ENCODE measurements around the gene PPP4C.

Gene PPP4C

DNA sequence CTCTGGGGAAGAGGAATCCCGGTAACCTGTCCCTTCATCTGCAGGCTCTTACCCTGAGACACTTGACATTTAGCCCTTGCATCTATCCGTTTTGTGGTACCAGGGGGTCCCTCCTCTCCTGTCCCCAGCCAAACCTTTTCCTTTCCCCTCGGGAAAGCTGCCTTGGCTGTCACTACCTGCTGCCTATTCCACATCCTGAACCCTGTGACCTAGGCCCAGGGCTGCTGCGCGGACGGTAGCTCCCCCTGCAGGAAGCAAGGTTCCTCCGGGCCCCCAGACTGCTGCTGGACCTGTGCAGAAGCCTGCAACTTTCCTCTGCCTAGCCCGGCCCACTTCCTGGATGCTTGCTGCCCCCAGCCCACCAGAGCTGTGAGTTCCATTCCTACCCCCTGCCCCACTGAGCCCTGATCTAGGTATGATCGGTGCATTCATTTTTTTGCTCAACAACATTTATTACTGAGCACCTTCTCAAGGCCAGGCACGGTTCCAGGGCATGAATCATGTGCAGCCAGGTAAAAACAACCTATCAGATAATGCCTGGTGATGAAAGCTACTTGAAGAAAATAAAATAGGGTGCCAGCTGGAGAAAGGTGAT lies 20.7 kb upstream of the PPP4C start:
- DNase-seq (ENCODE audit: low spot score): no peak

GRCh38 chr16:30060346-30060745 lies 15.4 kb upstream of the PPP4C start:
- DNase-seq (ENCODE audit: low spot score): no peak

GRCh38 chr16:30060836-30061554 lies 14.8 kb upstream of the PPP4C start:
- DNase-seq (ENCODE audit: low spot score): no peak

- DNase-seq (ENCODE audit: low spot score): no peak
Measured at GRCh38 chr16:30063278-30063892, 12.4 kb upstream of the PPP4C start.

DNA sequence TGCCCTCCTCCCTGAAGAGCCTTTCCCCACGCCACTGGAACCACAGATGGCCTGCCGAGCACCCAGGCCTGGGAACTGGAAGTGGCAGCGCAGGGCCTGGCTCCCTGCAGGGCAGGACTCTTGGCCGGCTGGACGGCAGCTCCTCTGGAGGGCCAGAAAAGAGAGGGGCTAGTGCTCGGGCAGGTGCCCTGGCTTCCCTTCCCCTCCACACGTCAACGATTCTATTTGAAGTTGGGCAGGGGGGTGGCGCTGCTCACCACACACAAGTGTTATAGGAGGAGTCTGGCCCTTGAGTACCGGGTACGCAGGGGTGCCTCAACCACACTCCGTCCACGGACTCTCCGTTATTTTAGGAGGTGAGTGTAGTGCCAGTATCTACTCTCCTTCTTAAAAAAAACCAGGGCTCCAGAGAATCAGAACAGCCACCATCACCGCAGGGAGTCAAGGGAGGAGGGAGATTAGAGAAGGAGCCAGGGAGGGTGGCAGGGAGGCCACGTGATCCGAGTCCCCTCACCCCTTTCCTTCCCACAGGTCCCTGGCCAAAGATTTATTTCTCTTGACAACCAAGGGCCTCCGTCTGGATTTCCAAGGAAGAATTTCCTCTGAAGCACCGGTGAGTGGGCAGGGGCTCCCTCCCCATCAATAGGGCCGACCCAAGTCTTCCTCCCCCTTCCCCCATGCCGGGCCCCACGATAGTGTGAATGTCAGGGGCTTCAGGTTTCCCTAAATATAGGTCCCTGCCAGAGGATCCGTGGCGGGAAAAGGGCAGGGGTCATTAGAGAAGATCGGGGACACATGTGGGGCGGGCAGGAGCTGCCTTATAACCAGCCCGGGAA lies 11.7 kb upstream of the PPP4C start:
- DNase-seq (ENCODE audit: low spot score): peak; percentile 29

DNA sequence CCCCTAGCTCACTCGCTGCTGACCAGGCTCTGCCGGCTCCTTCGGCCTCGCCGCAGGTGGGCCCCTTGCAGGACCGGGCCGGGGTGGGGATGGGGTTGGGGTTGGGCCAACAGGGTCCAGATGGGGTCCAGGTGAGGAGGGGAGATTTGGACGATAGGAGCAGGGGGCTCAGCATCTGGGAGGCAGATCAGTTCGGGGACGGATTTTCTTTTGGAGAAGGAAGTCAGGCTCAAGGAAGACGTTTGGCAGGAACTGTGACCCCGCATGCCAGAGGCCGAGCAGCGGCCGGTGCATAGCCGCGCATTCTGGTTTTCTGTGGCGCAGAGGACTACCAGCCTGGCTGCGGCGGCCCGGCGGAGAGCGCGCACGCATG lies 11.1 kb upstream of the PPP4C start:
- peak; percentile 24 for DNase-seq (ENCODE audit: low spot score)

DNA sequence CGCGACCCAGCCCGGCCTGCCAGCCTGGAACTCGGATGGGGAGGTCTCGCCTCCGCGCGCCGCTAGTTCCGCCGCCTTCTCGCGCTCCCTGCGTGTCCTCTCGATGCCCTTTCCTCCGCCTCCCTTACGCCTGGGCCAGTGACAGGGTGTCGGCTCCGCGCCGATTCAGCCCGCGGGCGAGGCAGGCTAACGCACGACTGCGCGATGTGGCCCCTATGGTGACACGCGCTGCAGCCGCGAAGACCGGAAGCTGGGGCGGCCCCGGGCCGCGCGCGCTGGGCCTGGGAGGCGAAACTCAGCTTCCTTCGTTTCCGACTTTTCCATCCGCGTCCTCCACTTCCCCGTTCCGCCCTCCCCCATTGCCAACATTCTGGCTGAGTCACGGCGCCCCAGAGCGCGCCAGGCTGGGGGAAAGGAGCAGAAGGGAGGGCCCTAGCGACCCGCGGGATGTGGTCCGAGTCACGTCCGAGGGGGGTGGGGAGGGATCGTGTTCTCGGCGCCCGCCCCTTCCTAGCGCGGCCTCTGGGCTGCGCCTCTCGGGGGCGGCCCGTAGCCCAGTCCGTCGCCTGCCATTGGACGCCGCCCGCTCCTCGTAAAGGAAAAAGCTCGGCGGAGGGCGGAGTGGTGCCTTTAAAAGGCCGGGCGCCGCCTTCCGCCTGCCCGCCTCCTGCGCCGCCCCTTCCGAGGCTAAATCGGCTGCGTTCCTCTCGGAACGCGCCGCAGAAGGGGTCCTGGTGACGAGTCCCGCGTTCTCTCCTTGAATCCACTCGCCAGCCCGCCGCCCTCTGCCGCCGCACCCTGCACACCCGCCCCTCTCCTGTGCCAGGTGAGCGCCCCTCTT lies 10.5 kb upstream of the PPP4C start, which contains the start of gene ALDOA:
Gene ALDOA (plus strand): TSS at position 659 of the 841 bp plus-strand sequence. CDS start 1,138 bp downstream, outside the sequence.
- DNase-seq (ENCODE audit: low spot score): peak; percentile 96

GRCh38 chr16:30065943-30066760 lies 9.6 kb upstream of the PPP4C start:
- DNase-seq (ENCODE audit: low spot score): peak; percentile 72

DNA sequence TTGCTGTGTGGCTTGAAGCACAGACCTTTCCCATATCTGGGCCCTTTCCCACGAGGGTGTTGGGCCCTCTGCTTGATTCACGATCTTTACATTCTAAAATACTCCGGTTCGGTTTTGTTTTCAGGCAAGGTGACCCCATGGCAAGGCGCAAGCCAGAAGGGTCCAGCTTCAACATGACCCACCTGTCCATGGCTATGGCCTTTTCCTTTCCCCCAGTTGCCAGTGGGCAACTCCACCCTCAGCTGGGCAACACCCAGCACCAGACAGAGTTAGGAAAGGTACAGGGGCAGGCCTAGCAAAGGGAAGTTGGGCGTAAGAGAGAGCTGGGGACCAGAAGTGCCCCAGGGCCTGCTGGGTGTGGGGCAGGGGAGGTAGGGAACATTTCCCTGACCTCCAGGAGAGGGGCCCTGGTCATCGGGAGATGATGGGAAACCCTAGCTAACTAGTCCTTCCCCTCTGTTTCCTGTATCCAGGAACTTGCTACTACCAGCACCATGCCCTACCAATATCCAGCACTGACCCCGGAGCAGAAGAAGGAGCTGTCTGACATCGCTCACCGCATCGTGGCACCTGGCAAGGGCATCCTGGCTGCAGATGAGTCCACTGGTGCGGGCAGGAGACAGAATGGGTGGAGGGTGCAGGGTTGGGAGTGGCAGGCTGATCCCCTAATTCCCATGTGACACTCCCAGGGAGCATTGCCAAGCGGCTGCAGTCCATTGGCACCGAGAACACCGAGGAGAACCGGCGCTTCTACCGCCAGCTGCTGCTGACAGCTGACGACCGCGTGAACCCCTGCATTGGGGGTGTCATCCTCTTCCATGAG lies 8.8 kb upstream of the PPP4C start:
- no peak for DNase-seq (ENCODE audit: low spot score)

DNA sequence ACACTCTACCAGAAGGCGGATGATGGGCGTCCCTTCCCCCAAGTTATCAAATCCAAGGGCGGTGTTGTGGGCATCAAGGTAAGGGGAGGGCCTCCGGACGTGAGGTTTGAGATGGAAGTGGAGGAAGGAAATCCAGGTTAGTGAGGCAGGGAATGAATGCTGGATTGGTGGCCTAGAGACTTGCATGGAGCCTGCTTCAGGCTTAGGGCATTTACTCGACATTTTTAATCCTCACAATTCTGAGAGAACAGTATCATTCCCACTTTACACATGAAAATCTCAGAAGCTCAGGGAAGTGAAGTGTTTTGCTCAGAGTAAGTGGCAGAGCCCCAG lies 8.2 kb upstream of the PPP4C start:
- DNase-seq (ENCODE audit: low spot score): no peak

- DNase-seq (ENCODE audit: low spot score): no peak
Measured at GRCh38 chr16:30068333-30068732, 7.5 kb upstream of the PPP4C start.

GRCh38 chr16:30068750-30069610 lies 6.8 kb upstream of the PPP4C start:
- no peak for DNase-seq (ENCODE audit: low spot score)

DNA sequence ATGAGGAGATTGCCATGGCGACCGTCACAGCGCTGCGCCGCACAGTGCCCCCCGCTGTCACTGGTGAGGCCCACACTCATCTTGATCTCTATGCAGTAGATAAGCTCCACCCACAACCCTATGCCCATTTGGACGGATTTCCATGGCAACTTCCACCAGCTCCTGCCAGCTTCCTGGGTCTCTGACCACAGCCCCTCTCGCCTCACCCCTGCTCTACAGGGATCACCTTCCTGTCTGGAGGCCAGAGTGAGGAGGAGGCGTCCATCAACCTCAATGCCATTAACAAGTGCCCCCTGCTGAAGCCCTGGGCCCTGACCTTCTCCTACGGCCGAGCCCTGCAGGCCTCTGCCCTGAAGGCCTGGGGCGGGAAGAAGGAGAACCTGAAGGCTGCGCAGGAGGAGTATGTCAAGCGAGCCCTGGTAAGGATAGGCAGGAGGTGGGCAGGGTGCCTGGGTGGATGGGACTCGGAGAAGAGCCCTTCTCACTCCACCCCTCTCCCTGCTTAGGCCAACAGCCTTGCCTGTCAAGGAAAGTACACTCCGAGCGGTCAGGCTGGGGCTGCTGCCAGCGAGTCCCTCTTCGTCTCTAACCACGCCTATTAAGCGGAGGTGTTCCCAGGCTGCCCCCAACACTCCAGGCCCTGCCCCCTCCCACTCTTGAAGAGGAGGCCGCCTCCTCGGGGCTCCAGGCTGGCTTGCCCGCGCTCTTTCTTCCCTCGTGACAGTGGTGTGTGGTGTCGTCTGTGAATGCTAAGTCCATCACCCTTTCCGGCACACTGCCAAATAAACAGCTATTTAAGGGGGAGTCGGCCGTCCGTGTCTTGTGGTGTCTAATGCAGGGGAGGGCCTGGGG lies 6.0 kb upstream of the PPP4C start:
- no peak for DNase-seq (ENCODE audit: low spot score)

DNA sequence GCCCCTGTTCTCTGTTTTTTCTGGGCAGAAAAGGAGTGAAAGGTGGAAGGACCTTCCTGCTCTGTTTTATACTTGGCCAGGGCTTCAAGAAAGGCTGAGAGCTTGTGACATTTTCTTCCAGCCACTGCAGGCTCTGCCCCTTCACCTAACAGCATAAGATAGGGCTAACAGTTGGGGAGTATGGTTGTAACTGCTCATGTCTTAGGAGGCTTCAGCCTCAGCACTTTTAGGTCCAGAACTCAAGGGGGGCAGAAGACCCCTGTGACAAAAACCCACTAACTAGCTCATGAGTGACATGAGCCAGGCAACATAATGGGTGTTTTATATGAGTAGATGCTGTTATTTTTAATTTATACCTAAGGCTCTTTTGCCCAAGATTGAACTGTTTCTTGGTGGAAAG lies 5.3 kb upstream of the PPP4C start:
- no peak for DNase-seq (ENCODE audit: low spot score)

GRCh38 chr16:30076276-30076791 lies 540 bp downstream of the PPP4C start:
- DNase-seq (ENCODE audit: low spot score): no peak

DNA sequence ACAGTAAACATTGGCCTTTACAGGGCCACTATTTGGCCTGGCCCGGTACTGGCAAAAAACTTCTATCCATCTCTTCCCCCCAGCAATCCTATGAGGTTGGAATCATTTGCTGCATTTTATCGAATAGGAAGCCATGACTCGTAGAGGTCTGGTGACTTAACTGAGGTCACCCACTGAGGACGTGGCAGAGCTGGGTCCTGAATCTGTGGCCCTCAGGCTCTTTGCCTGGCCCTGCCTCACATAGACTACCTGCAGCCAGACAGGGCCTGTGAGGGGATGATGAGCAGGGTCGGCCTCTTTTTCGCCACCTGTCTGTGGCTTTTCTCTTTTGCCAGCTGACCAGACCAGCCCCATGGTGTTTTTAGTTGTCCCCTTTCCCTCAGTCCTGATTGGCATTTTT lies 1.9 kb downstream of the PPP4C start:
- DNase-seq (ENCODE audit: low spot score): no peak

DNA sequence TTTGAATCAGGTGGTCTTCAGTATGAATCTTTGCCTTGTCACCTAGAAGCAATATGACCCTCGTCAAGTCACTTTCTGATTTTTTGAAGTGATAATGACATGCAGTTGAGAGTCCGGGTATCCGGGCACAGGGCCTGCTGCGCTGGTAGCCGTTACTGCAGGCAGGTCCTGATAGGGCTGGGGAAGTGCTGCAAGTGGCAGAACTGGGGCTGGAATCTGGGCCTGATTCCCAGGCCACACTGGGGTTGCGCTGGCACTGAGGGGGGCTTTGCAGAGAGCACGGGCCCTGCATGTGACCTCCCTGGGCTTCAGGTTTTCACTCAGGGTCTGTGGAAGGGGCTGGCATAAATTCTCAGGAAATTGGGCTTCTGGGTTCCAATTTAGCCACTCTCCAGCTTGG lies 3.0 kb downstream of the PPP4C start:
- no peak for DNase-seq (ENCODE audit: low spot score)

- no peak for DNase-seq (ENCODE audit: low spot score)
Measured at GRCh38 chr16:30079480-30079879, 3.7 kb downstream of the PPP4C start.

Data from AG08396 (cell line).